ENCODE measurements around the gene GRIN1. TPM values are rescaled to one million over a fixed set of nuclear protein-coding genes. Genes with fewer than 3 reads are reported as not detected.

The GRIN1 gene
- total and polyA plus RNA-seq, 10 of the 15 experiments (the other 5 are each of a cell fraction or from before 2014, with no cell fraction given) = 0.05 to 0.10 (median 0.06) TPM; not detected in 6

DNA sequence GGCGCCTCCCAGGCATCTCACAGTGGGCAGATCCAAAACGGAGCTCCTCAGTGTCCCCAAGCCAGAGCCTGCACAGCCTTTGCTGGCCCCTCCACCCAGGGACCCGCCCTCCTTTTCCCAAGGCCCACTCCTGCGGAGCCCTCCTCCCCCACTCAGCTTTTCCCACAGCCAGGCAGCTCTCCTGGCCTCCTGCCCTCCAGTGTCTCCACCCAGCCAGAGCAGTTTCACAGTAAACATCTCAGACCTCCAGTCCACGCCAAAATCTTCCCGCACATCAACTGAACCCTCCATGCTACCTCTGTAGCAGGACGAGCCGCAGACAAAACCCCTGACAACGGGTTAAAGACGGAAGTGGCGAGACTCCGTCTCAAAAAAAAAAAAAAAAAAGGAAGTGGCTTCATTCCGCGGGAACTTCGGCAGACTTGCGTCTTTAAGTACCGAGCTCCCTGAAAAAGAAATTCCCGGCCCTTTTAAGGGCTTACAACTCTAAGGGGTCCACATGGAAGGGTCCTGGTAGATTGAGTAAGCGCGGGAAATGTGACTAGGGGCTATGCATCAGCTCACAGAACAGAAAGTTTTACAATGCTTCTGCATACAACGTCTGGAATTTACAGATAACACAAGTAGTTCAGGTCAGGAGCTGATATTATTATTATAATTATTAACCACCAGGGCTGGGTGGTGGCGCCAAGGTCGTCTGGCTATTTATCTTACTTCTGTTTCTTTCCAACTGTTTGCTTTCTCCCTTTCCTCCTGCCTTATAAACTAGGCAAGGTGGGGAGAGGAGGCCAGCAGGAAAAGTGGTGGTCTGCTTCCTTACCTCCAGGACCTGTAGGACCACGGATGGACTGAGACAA is 11.4 kb upstream of the GRIN1 start:
- H3K4me2 ChIP-seq (ENCODE audit: control insufficient read depth, insufficient read depth) = peak overlapping the region; percentile 91
- POLR2A ChIA-PET = interaction anchor here (0.6 to 7.7 kb wide), 18 partner anchors 12 to 346 kb away, joined by 3 to 166 read pairs (median 6); partner anchors contain the start of genes ANAPC2, LRRC26, MAN1B1 and RNF208
- H3K4me3 ChIP-seq = peak overlapping the region; percentile 72
- H3K79me2 ChIP-seq (ENCODE audit: control insufficient read depth, insufficient read depth, low read length) = peaks cover 35% of the 10 kb centered on the region
- no peaks in the 10 kb centered on the region for H4K20me1 ChIP-seq (ENCODE audit: control insufficient read depth, insufficient read depth)
- H3K27ac ChIP-seq (ENCODE audit: control insufficient read depth, insufficient read depth) = peak overlapping the region; percentile 82
- WGBS (ENCODE audit: insufficient coverage, insufficient replicate concordance, low lambda C conversion rate, missing lambda C conversion rate) = under 1% methylated on average over 22 of the region's 24 CpGs
- no peaks in the 10 kb centered on the region for H3K9me3 ChIP-seq (replicated peaks; ENCODE audit: control insufficient read depth, insufficient read depth, low read length)
- peak overlapping the region; percentile 65 for H2AFZ ChIP-seq (ENCODE audit: control insufficient read depth, low read depth, low read length)
- FAIRE-seq (no peak), DNase-seq (ENCODE audit: low read depth, low spot score) (no peak), ATAC-seq (peak; percentile 9; the same call in 2 of the 3 replicates)
- TSS peak; percentile 84 for BruUV-seq (replicated peaks)
- CTCF ChIA-PET = interaction anchor here (0.6 to 4.7 kb wide), 9 partner anchors 9 to 109 kb away, joined by 3 to 20 read pairs (median 4); partner anchors contain the start of genes CYSRT1 and TPRN
- SMC1A ChIA-PET (ENCODE audit: uncharacterized antibody, unreplicated experiment) = interaction anchor here (0.7 to 2.3 kb wide), 6 partner anchors 9 to 109 kb away, joined by 3 to 19 read pairs (median 4); partner anchors contain the start of genes MAN1B1 and RNF224
- peak overlapping the region; percentile 85 for H3K9ac ChIP-seq (ENCODE audit: control insufficient read depth, insufficient read depth, low read length)
- RAD21 ChIA-PET (ENCODE audit: unreplicated experiment) = interaction anchor here (0.7 to 2.6 kb wide), 11 partner anchors 23 to 111 kb away, joined by 3 to 29 read pairs (median 4); partner anchors contain the start of genes RNF208 and RNF224
- intact Hi-C loops (cut with micrococcal nuclease; ENCODE audit: unreplicated experiment) (loop anchor here (5.0 kb wide), 1 partner anchor 60 kb away; the partner anchor contains the start of genes ANAPC2 and SSNA1), in situ Hi-C loops (cut with MboI) (no loop called here)
- no peaks in the 10 kb centered on the region for H3K36me3 ChIP-seq (ENCODE audit: control insufficient read depth in 2 of 2, insufficient read depth in 2 of 2, low read length in 1 of 2)
- H3K27me3 ChIP-seq (replicated peaks in 1 of 2; ENCODE audit: control insufficient read depth in 2 of 2, insufficient read depth in 2 of 2, low read length in 1 of 2) = no peaks in the 10 kb centered on the region
- peaks cover 28% of the 10 kb centered on the region for H3K4me1 ChIP-seq (ENCODE audit: control insufficient read depth, insufficient read depth, low read length)
- TF ChIP-seq ZNF622 (IDR thresholded peaks at IDR 0.05) = no peak
- TF ChIP-seq E4F1 (IDR thresholded peaks at IDR 0.05; ENCODE audit: borderline replicate concordance, partially characterized antibody) = peak; percentile 26
- peak; percentile 60 to 69 for TF ChIP-seq IKZF2 (IDR thresholded peaks at IDR 0.05)
- no peak for TF ChIP-seq KDM1A (IDR thresholded peaks at IDR 0.05; ENCODE audit: borderline replicate concordance)
- 0 out of 2 replicates have a peak, but pooled peaks have one; percentile 39 for TF ChIP-seq MXI1 (IDR thresholded peaks at IDR 0.05; ENCODE audit: low read depth, low read length)
- no peak for TF ChIP-seq ZZZ3 (IDR thresholded peaks at IDR 0.05; ENCODE audit: control insufficient read depth, insufficient read length, low read depth)
- no peak for TF ChIP-seq FOS (IDR thresholded peaks at IDR 0.05; ENCODE audit: borderline replicate concordance, extremely low read depth, insufficient read length)
- no peak for TF ChIP-seq HDAC6 (IDR thresholded peaks at IDR 0.05; ENCODE audit: unreplicated experiment)
- TF ChIP-seq STAT3 (IDR thresholded peaks at IDR 0.05; ENCODE audit: low read depth, low read length) = no peak
- TF ChIP-seq KAT2A (conservative IDR thresholded peaks at IDR 0.05; ENCODE audit: control insufficient read depth, low read depth, low read length) = no peak
- peak; percentile 66; the same call in 1 of the 2 replicates for TF ChIP-seq RELB (IDR thresholded peaks at IDR 0.05; ENCODE audit: low read depth)
- no peak for TF ChIP-seq ZBTB33 (IDR thresholded peaks at IDR 0.05)
- TF ChIP-seq, protein P1, sequence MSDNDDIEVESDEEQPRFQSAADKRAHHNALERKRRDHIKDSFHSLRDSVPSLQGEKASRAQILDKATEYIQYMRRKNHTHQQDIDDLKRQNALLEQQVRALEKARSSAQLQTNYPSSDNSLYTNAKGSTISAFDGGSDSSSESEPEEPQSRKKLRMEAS (IDR thresholded peaks at IDR 0.05; ENCODE audit: low read depth, low read length) = no peak
- TF ChIP-seq WRNIP1 (IDR thresholded peaks at IDR 0.05; ENCODE audit: borderline replicate concordance, low read depth, low read length) = no peak
- no peak for TF ChIP-seq MEF2B (IDR thresholded peaks at IDR 0.05; ENCODE audit: partially characterized antibody, poor library complexity, severe bottlenecking)
- no peak for TF ChIP-seq YBX1 (IDR thresholded peaks at IDR 0.05)
